CD4-positive, alpha-beta memory T cell (primary cell): Measurements from ENCODE around the gene TTC28. TPM values are rescaled to one million over a fixed set of nuclear protein-coding genes. Genes with fewer than 3 reads are reported as not detected.

Experiments used
- CTCF ChIA-PET: fragments of 350-600 bp; sonication (Branson Sonifier 250); formaldehyde crosslinking; loops from one replicate; lab custom pipeline; 2021; ENCODE audit warnings: inconsistent platforms; ENCODE audit not compliant: partially characterized antibody; lab: Charles Lee
- POLR2A ChIA-PET: fragments of 350-600 bp; sonication (Branson Sonifier 250); formaldehyde crosslinking; loops from one replicate; lab custom pipeline; 2021; ENCODE audit not compliant: partially characterized antibody; lab: Charles Lee
- DNase-seq, 5 donors: peaks; one replicate each; pipeline versions ENCODE4 v3.0.0 to v3.0.0-alpha.2; 2020 to 2022; ENCODE audit warnings: mixed read lengths in 1 of 5
- H3K27ac ChIP-seq: one replicate; pipeline ENCODE4 v1.7.0; 2013; ENCODE audit warnings: low read depth, low read length
- H3K27me3 ChIP-seq: 2 replicates; pipeline ENCODE4 v1.7.0; 2013; ENCODE audit warnings: mild to moderate bottlenecking, low read length, moderate library complexity; ENCODE audit not compliant: insufficient read depth
- H3K36me3 ChIP-seq: 2 replicates; pipeline ENCODE4 v1.7.0; 2013; ENCODE audit warnings: mild to moderate bottlenecking, low read length, moderate library complexity; ENCODE audit not compliant: insufficient read depth
- H3K4me1 ChIP-seq: 2 replicates; pipeline ENCODE4 v1.7.0; 2013; ENCODE audit warnings: mild to moderate bottlenecking, low read length, moderate library complexity; ENCODE audit not compliant: insufficient read depth
- H3K4me3 ChIP-seq, 2 donors: one replicate each; pipeline ENCODE4 v1.7.0; 2013; ENCODE audit warnings: low read length in 2 of 2, mild to moderate bottlenecking in 1 of 2
- H3K9me3 ChIP-seq, 2 donors: one replicate each; pipeline ENCODE4 v1.7.0; 2013; ENCODE audit warnings: low read length in 2 of 2, control low read depth in 1 of 2; ENCODE audit not compliant: control insufficient read depth in 1 of 2
- H3K27ac Mint-ChIP-seq, 7 donors: one replicate each; pipeline ENCODE4 v1.8.0; 2020 to 2021; ENCODE audit warnings: mixed read lengths in 7 of 7, mild to moderate bottlenecking in 6 of 7, inconsistent platforms in 3 of 7, moderate library complexity in 3 of 7
- H3K27me3 Mint-ChIP-seq, 2 donors: one replicate each; pipeline ENCODE4 v1.8.0; 2020 to 2021; ENCODE audit warnings: mixed read lengths in 2 of 2
- H3K36me3 Mint-ChIP-seq, 2 donors: one replicate each; pipeline ENCODE4 v1.8.0; 2020 to 2021; ENCODE audit warnings: mixed read lengths in 2 of 2, inconsistent platforms in 1 of 2, mild to moderate bottlenecking in 1 of 2
- H3K4me1 Mint-ChIP-seq, 4 donors: one replicate each; pipeline ENCODE4 v1.8.0; 2020 to 2021; ENCODE audit warnings: mixed read lengths in 4 of 4, mild to moderate bottlenecking in 1 of 4
- H3K4me3 Mint-ChIP-seq, 8 donors: one replicate each; pipeline ENCODE4 v1.8.0; 2020 to 2021; ENCODE audit warnings: mixed read lengths in 8 of 8, mild to moderate bottlenecking in 7 of 8, moderate library complexity in 6 of 8, inconsistent platforms in 3 of 8
- H3K9me3 Mint-ChIP-seq, 8 donors: one replicate each; pipeline ENCODE4 v1.8.0; 2020 to 2021; ENCODE audit warnings: mixed read lengths in 8 of 8, mild to moderate bottlenecking in 5 of 8, inconsistent platforms in 3 of 8, moderate library complexity in 1 of 8
- intact Hi-C: fragments of 100-400 bp; cut with micrococcal nuclease; formaldehyde crosslinking; loops from one replicate; pipeline ENCODE4 v1.15.1; 2023
- polyA plus RNA-seq, 2 donors: library from polyadenylated mRNA; unstranded; fragments of 300-500 nt; fragmentation: Illumina TruSeq; gene quantifications; one replicate each; pipeline ENCODE4 v1.2.3, GENCODE V29; 2021
- total RNA-seq, 2 experiments: library from RNA; stranded (reverse); gene quantifications; one replicate each; pipeline ENCODE4 v1.2.3, GENCODE V29; 2021

Gene TTC28
- total and polyA plus RNA-seq, 4 experiments from 2014 or later = 0.50 to 1.7 (median 1.6) TPM; not detected in 1

DNA sequence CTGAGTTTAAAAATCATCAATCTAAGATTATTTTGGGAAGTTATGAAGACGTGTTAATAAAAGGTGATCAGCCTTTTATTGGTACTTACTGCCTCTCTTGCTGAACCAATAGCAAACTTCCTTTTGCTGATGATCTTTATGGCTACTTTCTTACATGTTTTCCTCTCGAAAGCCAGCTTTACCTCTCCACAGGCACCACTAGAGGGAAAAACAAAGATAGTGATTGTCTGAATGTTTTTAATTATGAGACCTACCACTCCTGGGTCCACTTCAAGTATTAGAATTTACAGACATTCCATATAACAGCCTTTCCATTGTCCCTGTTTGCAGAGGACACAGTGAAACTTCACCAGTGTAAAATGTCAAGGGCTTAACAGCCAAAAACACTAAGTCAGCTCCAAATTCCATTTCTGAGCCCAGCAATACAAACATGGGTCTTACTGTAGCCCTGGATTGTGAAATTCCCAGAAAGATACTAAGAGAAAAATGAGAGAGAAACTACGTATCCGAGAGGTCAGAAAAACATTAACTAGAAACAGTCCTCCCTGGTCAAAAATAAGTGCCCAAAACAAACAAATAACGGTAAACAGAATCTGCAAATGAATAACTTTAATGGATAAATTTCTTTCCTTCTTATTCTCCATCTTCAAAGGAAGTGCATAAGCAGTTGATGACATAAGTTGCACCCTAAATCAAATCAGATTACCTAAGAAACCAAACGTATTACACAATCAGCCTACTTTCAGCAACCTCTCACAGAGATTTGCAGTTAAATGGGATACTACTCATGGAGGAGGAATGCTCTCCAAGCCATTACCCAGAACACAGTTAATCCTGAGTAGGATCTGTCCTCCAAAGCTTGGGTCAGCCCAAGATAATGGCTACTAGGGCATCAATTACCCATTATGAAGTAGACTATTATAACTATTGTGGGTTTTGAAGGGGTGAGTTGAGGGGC, 32.5 kb upstream of the TTC28 start:
- no peak overlapping the region for H3K4me3 Mint-ChIP-seq
- no peaks in the 10 kb centered on the region for H3K4me1 Mint-ChIP-seq
- Histone ChIP-seq H3K27me3 (no peaks in the 10 kb centered on the region), H3K4me1 (no peaks in the 10 kb centered on the region), H3K27ac (no peak overlapping the region), H3K36me3 (no peaks in the 10 kb centered on the region), H3K4me3 (no peak overlapping the region), H3K9me3 (no peaks in the 10 kb centered on the region)
- CTCF ChIA-PET = no interaction called here
- peaks cover 12 to 23% of the 10 kb centered on the region in 2 donors for H3K36me3 Mint-ChIP-seq
- H3K27me3 Mint-ChIP-seq = no peaks in the 10 kb centered on the region
- intact Hi-C loops = no loop called here
- H3K9me3 Mint-ChIP-seq = no peaks in the 10 kb centered on the region
- peak overlapping the region in 1 of 7 donors; percentile 1 for H3K27ac Mint-ChIP-seq
- POLR2A ChIA-PET = no interaction called here
- DNase-seq = no peak

DNA sequence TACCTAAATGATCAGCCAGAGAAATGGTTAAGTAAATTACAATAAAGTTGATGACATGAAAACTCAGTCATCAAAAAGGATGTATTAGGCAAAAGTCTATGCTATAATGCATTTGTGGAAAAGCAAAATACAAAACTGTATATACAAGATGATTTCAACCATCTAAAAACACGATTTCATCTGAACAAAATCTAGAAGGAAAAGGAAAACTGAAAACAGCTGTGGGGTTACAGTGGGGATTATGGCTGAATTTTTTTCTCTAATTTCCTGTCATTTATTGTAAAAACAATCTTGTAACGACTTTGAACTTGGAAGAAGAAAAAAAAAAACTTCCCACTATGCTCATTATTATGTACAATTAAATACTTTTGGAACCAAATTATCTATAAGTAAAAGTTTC, 31.7 kb upstream of the TTC28 start:
- H3K9me3 ChIP-seq = no peaks in the 10 kb centered on the region
- H3K4me3 Mint-ChIP-seq = no peak overlapping the region
- POLR2A ChIA-PET = no interaction called here
- H3K4me1 Mint-ChIP-seq = no peaks in the 10 kb centered on the region
- no peak overlapping the region for H3K27ac Mint-ChIP-seq
- intact Hi-C loops = no loop called here
- H3K27ac ChIP-seq = no peak overlapping the region
- peaks cover 12 to 28% of the 10 kb centered on the region in 2 donors for H3K36me3 Mint-ChIP-seq
- H3K27me3 ChIP-seq = no peaks in the 10 kb centered on the region
- H3K36me3 ChIP-seq = no peaks in the 10 kb centered on the region
- no peaks in the 10 kb centered on the region for H3K4me1 ChIP-seq
- no peaks in the 10 kb centered on the region for H3K9me3 Mint-ChIP-seq
- CTCF ChIA-PET = no interaction called here
- no peak for DNase-seq
- no peaks in the 10 kb centered on the region for H3K27me3 Mint-ChIP-seq
- H3K4me3 ChIP-seq = no peak overlapping the region

DNA sequence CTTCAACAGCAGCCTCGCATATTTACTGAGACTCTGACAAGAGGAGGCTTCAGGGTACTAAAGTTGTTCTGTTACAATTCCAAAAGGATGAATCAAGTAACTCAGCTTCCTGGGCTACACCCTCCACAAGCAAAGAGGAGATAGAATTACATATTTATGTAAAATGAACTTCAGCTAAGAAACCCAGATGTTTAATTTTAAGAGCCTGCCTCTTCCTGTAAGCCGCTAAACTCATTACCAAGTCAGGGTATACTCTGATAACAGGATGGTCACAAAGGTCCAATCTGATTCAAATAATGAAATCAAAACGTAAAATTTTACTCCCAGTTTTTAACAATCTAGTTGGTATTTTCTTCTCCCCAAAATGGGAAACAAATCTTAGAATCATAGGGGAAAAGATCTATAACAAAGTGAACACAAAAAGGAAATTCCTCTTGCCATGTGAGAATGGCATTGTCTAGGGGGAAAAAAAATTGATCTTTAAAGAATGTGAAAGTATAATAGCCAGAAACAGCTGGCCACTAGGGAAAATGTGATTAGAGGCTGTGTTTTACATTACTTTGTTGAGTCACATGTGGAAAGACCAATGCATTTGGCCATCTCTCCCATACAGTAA, 31.0 kb upstream of the TTC28 start:
- H3K27me3 Mint-ChIP-seq = no peaks in the 10 kb centered on the region
- no peak overlapping the region for H3K4me3 Mint-ChIP-seq
- Histone ChIP-seq H3K27me3 (no peaks in the 10 kb centered on the region), H3K9me3 (no peaks in the 10 kb centered on the region), H3K4me1 (no peaks in the 10 kb centered on the region), H3K36me3 (no peaks in the 10 kb centered on the region), H3K27ac (no peak overlapping the region), H3K4me3 (no peak overlapping the region)
- POLR2A ChIA-PET = no interaction called here
- peaks cover 12 to 28% of the 10 kb centered on the region in 2 donors for H3K36me3 Mint-ChIP-seq
- H3K4me1 Mint-ChIP-seq = no peaks in the 10 kb centered on the region
- CTCF ChIA-PET = interaction anchor here (0.6 kb wide), 1 partner anchor 26 kb away, joined by 3 read pairs; no protein-coding TSS in a partner anchor
- DNase-seq = no peak
- intact Hi-C loops = no loop called here
- no peaks in the 10 kb centered on the region for H3K9me3 Mint-ChIP-seq
- H3K27ac Mint-ChIP-seq = no peak overlapping the region

DNA sequence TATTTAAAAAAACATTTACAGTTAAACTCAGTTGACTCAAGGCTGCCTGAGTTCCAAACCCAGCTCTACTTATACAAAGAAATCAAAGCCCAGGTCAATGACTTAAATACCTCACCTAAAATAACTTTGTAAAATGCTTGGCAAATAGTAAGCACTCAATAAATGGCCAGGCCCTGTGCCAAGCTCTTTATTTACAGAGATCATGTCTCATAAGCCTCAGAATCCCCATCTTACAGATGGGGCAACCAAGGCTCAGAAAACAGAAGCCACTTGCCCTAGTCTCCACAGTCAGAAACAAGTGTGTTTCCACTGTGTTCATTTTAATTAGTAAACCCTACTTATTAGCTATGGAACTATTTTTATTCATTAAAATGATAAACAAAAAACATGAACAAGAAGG, 30.5 kb upstream of the TTC28 start:
- no peak overlapping the region for H3K4me3 Mint-ChIP-seq
- POLR2A ChIA-PET = no interaction called here
- H3K4me1 Mint-ChIP-seq = no peaks in the 10 kb centered on the region

DNA sequence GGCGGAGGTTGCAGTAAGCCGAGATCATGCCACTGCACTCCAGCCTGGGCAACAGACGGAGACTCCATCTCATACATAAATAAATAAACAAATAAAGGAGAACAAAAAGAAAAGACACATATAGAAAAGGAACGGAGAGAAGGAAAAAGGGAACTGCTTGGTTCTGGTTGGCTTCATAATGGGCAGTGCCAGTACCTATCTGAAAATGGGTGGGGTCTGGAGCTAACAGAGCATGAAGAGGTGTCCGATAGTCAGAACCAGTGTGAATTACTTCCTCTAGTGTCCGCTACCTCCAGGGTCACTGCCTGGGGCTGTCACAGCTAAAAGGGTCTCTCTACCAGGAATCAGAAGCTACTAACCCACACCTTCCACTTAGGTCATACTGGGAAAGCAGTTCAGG, 27.2 kb upstream of the TTC28 start:
- no peak for DNase-seq
- no peak overlapping the region for H3K27ac ChIP-seq
- H3K4me3 Mint-ChIP-seq = no peak overlapping the region
- no peak overlapping the region for H3K4me3 ChIP-seq
- intact Hi-C loops = no loop called here
- ChIA-PET POLR2A (no interaction called here), CTCF (no interaction called here)
- H3K36me3 ChIP-seq = no peaks in the 10 kb centered on the region
- no peaks in the 10 kb centered on the region for H3K9me3 ChIP-seq
- no peaks in the 10 kb centered on the region for H3K27me3 ChIP-seq
- H3K27me3 Mint-ChIP-seq = no peaks in the 10 kb centered on the region
- H3K4me1 Mint-ChIP-seq = no peaks in the 10 kb centered on the region
- H3K9me3 Mint-ChIP-seq = no peaks in the 10 kb centered on the region
- no peaks in the 10 kb centered on the region for H3K4me1 ChIP-seq
- H3K36me3 Mint-ChIP-seq = peaks cover 9 to 31% of the 10 kb centered on the region in 2 donors
- H3K27ac Mint-ChIP-seq = no peak overlapping the region

More for the DNA sequence above, 30.5 kb upstream of the TTC28 start:
- Histone ChIP-seq H3K4me3 (no peak overlapping the region), H3K4me1 (no peaks in the 10 kb centered on the region), H3K27ac (no peak overlapping the region), H3K9me3 (no peaks in the 10 kb centered on the region), H3K36me3 (no peaks in the 10 kb centered on the region), H3K27me3 (no peaks in the 10 kb centered on the region)
- DNase-seq = no peak
- Mint-ChIP-seq H3K27me3 (no peaks in the 10 kb centered on the region), H3K36me3 (peaks cover 12 to 28% of the 10 kb centered on the region in 2 donors), H3K27ac (no peak overlapping the region), H3K9me3 (no peaks in the 10 kb centered on the region)
- CTCF ChIA-PET = interaction anchor here (0.6 to 1.2 kb wide), 2 partner anchors 9 to 25 kb away, joined by 3 read pairs; no protein-coding TSS in a partner anchor
- intact Hi-C loops = no loop called here

DNA sequence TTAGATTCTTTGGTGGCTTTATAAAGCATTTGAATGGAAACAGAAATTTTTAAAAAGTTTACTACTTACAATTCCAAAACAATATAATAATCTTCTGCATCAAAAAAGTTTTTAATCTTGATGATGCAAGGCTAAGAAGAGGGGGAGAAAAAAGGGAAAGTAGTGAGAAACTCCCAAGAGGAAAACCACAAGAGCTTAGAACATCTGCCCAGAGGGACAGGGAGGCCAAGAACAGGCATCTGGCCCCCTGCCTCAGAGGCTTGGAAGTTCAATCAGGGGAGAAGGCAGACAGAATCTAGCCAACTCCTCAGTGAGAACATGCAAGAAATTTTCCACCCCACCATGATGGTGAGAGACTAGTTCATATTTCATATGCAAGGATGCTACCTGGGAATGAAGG, 23.8 kb upstream of the TTC28 start:
- Mint-ChIP-seq H3K27ac (no peak overlapping the region), H3K4me1 (no peaks in the 10 kb centered on the region), H3K4me3 (no peak overlapping the region), H3K36me3 (peaks cover 5 to 25% of the 10 kb centered on the region in 2 donors), H3K9me3 (no peaks in the 10 kb centered on the region), H3K27me3 (no peaks in the 10 kb centered on the region)
- Histone ChIP-seq H3K27ac (no peak overlapping the region), H3K36me3 (no peaks in the 10 kb centered on the region), H3K27me3 (no peaks in the 10 kb centered on the region), H3K4me1 (no peaks in the 10 kb centered on the region), H3K9me3 (no peaks in the 10 kb centered on the region), H3K4me3 (no peak overlapping the region)
- ChIA-PET POLR2A (no interaction called here), CTCF (no interaction called here)
- intact Hi-C loops = no loop called here
- no peak for DNase-seq

DNA sequence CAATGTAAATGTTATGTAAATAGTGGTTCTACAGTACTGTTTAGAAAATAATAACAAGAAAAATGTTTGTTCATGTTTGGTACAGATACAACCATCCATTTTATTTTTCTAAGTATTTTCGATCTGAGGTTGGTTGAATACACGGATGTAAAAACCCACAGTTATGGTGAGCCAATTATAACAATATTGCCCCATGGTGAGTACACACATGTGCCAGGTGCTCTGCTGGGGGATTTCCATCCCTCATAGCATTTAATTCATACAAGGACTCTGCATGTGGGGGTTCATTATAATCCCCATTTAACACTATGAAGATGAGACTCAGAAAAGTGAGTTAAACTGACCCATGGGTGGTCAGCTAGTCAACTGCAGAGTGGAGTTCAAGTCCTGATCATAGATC, 23.3 kb upstream of the TTC28 start:
- peaks cover 7 to 20% of the 10 kb centered on the region in 2 donors for H3K36me3 Mint-ChIP-seq

More for the DNA sequence above, 23.3 kb upstream of the TTC28 start:
- no peak for DNase-seq
- H3K4me1 ChIP-seq = no peaks in the 10 kb centered on the region
- no peaks in the 10 kb centered on the region for H3K36me3 ChIP-seq
- intact Hi-C loops = no loop called here
- no peak overlapping the region for H3K27ac ChIP-seq
- no peaks in the 10 kb centered on the region for H3K9me3 ChIP-seq
- H3K4me3 Mint-ChIP-seq = no peak overlapping the region
- CTCF ChIA-PET = no interaction called here
- no peaks in the 10 kb centered on the region for H3K27me3 Mint-ChIP-seq
- no peak overlapping the region for H3K27ac Mint-ChIP-seq
- H3K4me3 ChIP-seq = no peak overlapping the region
- H3K9me3 Mint-ChIP-seq = no peaks in the 10 kb centered on the region
- H3K4me1 Mint-ChIP-seq = no peaks in the 10 kb centered on the region
- POLR2A ChIA-PET = no interaction called here
- no peaks in the 10 kb centered on the region for H3K27me3 ChIP-seq
